Activated naive CD8-positive, alpha-beta T cell treated with anti-CD3 and anti-CD28 coated beads for 36 hours (primary cell): ENCODE results near the gene SLC7A9. TPM values are rescaled to one million over a fixed set of nuclear protein-coding genes. Genes with fewer than 3 reads are reported as not detected.

Source experiments
- DNase-seq: peaks from one replicate; pipeline ENCODE4 v3.0.0; 2021
- H3K27ac Mint-ChIP-seq: one replicate; pipeline ENCODE4 v1.8.0; 2022; ENCODE audit warnings: mild to moderate bottlenecking, moderate library complexity, mixed read lengths
- H3K27me3 Mint-ChIP-seq: one replicate; pipeline ENCODE4 v1.8.0; 2022; ENCODE audit warnings: mild to moderate bottlenecking, mixed read lengths
- H3K36me3 Mint-ChIP-seq: one replicate; pipeline ENCODE4 v1.8.0; 2021; ENCODE audit warnings: mild to moderate bottlenecking, mixed read lengths
- H3K4me1 Mint-ChIP-seq: one replicate; pipeline ENCODE4 v1.8.0; 2021; ENCODE audit warnings: mixed read lengths
- H3K4me3 Mint-ChIP-seq: one replicate; pipeline ENCODE4 v1.8.0; 2022; ENCODE audit warnings: mild to moderate bottlenecking, moderate library complexity, mixed read lengths
- H3K9me3 Mint-ChIP-seq: one replicate; pipeline ENCODE4 v1.8.0; 2022; ENCODE audit warnings: mixed read lengths
- total RNA-seq, 2 experiments: library from RNA; stranded (reverse); gene quantifications; one replicate each; pipeline ENCODE4 v1.2.3, GENCODE V29; 2021

The SLC7A9 gene
- total RNA-seq = not detected

DNA sequence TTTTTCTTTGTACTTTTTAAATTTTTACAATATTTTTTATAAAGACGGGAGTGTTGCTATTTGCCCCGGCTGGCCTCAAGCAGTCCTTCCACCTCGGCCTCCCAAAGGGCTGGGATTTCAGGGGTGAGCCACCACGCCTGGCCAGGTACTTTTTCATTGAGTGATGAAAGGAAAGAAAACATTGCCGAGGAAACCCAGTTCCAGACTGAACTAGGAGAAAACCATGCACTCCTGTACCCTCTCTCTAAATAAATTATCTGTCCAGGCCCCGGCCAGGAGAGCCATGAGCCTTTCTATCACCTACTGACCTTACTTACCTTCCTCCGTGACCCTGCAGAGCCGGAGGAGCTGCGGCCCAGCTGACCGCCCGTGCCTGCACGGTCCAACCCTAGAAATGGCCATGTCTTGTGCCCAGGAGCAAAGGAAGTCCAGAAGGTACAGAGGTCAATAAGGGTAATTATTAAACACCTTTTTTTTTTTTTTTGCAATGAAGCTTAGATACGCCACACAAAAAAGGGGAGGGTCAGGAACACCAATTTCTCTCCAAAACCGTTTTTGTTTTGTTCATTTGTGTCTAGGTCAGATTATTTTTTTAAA is at the start of gene SLC7A9:
SLC7A9 (minus strand) TSS at position 399 of the 597 bp plus-strand sequence. CDS start 1,233 bp downstream, outside the sequence.
- no peaks in the 10 kb centered on the region for H3K27me3 Mint-ChIP-seq
- no peak within 1 kb of the TSS for H3K4me3 Mint-ChIP-seq

DNA sequence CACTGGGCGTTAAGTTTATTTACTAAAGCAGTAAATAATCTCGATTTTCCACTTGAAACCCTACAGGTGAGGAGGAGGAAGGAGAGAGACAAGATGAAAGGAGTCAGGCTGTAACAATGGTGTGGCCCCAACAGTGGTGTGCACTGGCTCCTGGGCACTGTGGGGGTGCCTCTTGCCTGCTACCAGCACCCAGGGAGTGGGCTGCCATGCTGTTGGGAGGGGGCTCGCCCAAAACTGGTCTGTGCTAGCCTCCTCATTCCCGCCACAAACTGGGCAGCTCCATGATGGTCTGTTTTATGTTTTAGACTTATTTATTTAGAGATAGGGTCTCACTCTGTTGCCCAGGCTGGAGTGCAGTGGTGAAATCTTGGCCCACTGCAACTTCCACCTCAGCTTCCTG is 49.8 kb upstream of the SLC7A9 start:
- no peaks in the 10 kb centered on the region for H3K9me3 Mint-ChIP-seq
- no peak overlapping the region for H3K27ac Mint-ChIP-seq
- H3K27me3 Mint-ChIP-seq = no peaks in the 10 kb centered on the region
- peaks cover 6% of the 10 kb centered on the region for H3K36me3 Mint-ChIP-seq
- no peak overlapping the region for H3K4me3 Mint-ChIP-seq
- DNase-seq = no peak
- peaks cover 3% of the 10 kb centered on the region for H3K4me1 Mint-ChIP-seq

More for the DNA sequence above, at the start of gene SLC7A9:
- Mint-ChIP-seq H3K9me3 (no peaks in the 10 kb centered on the region), H3K4me1 (no peaks in the 10 kb centered on the region), H3K27ac (no peak within 1 kb of the TSS), H3K36me3 (no peaks in the 10 kb centered on the region)
- no peak for DNase-seq

DNA sequence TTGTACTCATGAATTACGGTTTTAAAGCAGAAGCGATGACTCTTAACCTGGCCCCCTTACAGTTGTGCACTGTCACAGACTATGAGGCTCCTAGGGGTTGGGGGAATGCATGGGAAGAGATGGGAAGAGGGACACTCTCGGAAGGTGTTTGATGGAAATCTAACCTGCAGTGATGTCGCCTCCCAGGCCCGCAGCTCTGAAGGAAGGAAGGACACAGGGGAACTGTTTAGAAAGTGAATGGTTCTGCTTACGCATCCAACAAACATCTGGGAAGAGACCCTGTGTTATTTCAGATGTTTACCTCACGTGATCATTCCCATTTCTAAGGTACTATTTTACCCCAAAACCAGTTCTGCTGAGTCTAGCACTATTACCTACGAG is 48.0 kb upstream of the SLC7A9 start:
- no peaks in the 10 kb centered on the region for H3K9me3 Mint-ChIP-seq
- peaks cover 3% of the 10 kb centered on the region for H3K36me3 Mint-ChIP-seq
- H3K27ac Mint-ChIP-seq = no peak overlapping the region
- no peak for DNase-seq
- H3K4me1 Mint-ChIP-seq = peaks cover 3% of the 10 kb centered on the region
- no peaks in the 10 kb centered on the region for H3K27me3 Mint-ChIP-seq
- no peak overlapping the region for H3K4me3 Mint-ChIP-seq

DNA sequence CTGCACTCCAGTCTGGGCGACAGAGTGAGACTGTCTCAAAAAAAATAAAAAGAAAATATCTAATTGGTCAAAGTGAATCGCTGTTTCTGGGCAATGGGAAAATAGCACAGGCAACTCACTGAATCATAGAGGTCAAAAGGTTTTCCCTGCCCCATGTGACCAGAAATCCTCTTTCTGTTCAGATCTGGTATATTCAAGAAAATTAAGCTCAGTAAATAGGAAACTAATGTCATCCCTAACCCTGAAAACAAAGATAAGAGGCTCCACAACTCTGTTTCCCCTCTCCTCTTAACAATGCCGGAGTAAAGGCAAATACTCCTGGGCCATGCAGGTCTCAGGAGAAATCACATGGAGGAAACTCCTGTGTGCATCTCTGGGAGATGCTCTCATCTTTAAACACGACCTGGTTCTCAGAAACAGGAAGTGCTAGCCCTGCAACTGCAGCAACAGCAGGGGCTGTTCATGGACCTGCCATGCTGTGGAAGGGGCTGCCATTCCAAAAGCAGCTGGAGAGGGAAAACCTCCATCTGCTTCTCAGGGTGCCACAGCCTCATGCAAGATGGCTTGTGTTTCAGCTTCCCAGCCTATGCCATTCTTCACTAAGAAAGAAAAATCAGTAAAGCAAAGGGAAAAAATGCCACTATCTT is 47.5 kb upstream of the SLC7A9 start:
- Mint-ChIP-seq H3K4me3 (no peak overlapping the region), H3K36me3 (peaks cover 3% of the 10 kb centered on the region), H3K9me3 (no peaks in the 10 kb centered on the region), H3K27me3 (no peaks in the 10 kb centered on the region), H3K27ac (no peak overlapping the region), H3K4me1 (peaks cover 3% of the 10 kb centered on the region)
- no peak for DNase-seq

DNA sequence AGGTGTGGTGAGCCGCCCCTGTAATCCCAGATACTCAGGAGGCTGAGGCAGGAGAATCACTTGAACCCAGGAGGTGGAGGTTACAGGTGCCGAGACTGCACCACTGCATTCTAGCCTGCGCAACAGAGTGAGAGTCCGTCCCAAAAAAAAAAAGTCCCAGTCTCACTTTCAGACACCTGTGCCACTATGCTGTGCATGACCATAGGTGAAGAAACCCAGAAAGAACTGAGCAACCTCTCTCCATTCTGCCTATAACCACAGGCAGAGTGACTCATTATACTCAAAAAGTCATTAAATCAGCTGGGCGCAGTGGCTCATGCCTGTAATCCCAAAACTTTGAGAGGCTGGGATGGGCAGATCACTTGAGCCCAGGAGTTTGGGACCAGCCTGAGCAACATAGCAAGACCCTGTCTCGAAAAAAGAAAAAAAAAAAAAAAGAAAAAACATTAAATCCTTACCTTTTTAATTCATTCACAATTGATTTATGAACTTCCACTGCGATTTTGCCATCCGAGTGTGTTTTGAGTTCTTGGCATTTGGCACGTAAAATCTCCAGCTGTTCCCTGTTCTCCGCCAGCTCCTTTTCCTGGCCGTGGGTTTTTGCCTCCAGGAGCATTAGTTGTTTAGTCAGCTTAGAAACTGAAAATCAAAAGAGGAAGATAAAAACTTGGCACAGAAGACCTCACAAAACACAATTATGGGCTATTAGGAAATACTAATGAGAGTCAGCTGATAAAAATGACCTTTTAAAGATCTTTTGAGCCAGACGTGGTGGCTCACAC is 45.5 kb upstream of the SLC7A9 start:
- Mint-ChIP-seq H3K27me3 (no peaks in the 10 kb centered on the region), H3K36me3 (peaks cover under 1% of the 10 kb centered on the region), H3K4me1 (no peaks in the 10 kb centered on the region), H3K27ac (no peak overlapping the region), H3K4me3 (no peak overlapping the region), H3K9me3 (no peaks in the 10 kb centered on the region)
- no peak for DNase-seq

DNA sequence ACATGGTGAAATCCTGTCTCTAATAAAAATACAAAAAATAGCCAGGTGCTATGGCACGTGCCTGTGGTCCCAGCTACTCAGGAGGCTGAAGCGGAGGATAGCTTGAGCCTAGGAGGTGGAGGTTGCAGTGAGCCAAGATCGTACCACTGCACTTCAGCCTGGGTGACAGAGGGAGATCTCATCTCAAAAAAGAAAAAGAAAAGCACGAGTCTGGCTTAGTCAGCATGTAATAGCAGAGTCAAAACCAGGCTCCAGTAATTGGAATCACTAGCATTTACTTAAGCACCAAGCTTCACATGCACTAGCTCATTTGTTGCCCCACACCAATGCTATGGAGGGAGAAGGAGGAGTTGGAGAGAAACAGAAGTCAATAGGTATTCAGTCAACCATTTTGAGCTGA is 41.9 kb upstream of the SLC7A9 start:
- Mint-ChIP-seq H3K36me3 (peaks cover 19% of the 10 kb centered on the region), H3K27me3 (no peaks in the 10 kb centered on the region), H3K4me1 (no peaks in the 10 kb centered on the region), H3K27ac (no peak overlapping the region), H3K4me3 (no peak overlapping the region), H3K9me3 (peaks cover under 1% of the 10 kb centered on the region)
- DNase-seq = no peak

DNA sequence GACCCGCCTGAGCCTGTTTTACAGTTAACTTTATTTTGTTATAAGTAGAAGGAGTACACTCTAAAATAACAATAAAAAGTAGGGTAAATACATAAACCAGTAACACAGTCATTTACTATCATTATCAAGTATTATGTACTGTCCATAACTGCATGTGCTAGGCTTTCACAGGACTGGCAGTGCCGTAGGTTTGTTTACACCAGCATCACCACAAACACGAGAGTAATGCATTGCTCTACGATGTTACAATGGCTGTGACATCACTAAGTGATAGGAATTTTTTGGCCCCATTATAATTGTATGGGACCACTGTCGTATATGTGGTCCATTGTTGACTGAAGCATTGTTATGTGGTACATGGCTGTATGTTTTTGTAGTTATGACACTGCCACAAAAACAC is 41.3 kb upstream of the SLC7A9 start:
- Mint-ChIP-seq H3K4me1 (no peaks in the 10 kb centered on the region), H3K36me3 (peaks cover 25% of the 10 kb centered on the region), H3K4me3 (no peak overlapping the region), H3K9me3 (peaks cover 5% of the 10 kb centered on the region), H3K27me3 (no peaks in the 10 kb centered on the region), H3K27ac (no peak overlapping the region)
- no peak for DNase-seq

DNA sequence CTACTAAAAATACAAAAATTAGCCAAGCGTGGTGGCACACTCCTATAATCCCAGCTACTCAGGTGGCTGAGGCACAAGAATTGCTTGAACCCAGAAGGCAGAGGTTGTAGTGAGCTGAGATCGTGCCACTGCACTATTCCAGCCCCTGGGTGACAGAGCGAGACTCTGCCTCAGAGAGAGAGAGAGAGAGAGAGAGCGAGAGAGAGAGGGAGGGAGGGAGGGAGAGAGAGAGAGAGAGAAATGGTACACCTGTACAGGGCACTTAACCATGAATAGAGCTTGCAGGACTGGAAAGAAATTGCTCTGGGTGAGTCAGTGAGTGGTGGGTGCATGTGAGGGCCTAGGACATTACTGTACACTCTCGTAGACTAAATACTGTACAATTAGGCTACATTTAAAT is 40.5 kb upstream of the SLC7A9 start:
- Mint-ChIP-seq H3K4me3 (no peak overlapping the region), H3K36me3 (peaks cover 26% of the 10 kb centered on the region), H3K9me3 (peaks cover 8% of the 10 kb centered on the region), H3K27me3 (no peaks in the 10 kb centered on the region), H3K4me1 (no peaks in the 10 kb centered on the region), H3K27ac (no peak overlapping the region)
- DNase-seq = no peak

DNA sequence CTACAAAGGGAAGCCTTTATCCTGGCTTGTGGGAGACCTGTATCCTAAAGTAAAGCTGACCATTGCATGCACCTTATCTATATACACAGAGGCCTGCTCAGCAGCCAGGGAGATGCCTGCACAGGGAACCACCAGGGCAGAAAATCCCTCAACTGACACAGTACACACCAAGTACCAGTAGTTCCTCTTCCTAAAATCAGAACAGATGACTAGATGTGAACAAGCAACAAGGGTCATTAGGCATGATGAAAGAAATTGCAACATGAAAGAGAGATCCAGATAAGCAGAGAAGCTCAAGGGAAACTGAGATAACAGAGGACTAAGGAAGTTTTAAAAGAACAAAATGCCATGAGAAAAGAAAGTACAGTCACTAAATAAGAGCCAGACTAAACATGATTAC is 39.7 kb upstream of the SLC7A9 start:
- peaks cover 8% of the 10 kb centered on the region for H3K9me3 Mint-ChIP-seq
- no peak overlapping the region for H3K27ac Mint-ChIP-seq
- peaks cover 28% of the 10 kb centered on the region for H3K36me3 Mint-ChIP-seq
- no peaks in the 10 kb centered on the region for H3K4me1 Mint-ChIP-seq
- DNase-seq = no peak
- H3K27me3 Mint-ChIP-seq = no peaks in the 10 kb centered on the region
- no peak overlapping the region for H3K4me3 Mint-ChIP-seq

DNA sequence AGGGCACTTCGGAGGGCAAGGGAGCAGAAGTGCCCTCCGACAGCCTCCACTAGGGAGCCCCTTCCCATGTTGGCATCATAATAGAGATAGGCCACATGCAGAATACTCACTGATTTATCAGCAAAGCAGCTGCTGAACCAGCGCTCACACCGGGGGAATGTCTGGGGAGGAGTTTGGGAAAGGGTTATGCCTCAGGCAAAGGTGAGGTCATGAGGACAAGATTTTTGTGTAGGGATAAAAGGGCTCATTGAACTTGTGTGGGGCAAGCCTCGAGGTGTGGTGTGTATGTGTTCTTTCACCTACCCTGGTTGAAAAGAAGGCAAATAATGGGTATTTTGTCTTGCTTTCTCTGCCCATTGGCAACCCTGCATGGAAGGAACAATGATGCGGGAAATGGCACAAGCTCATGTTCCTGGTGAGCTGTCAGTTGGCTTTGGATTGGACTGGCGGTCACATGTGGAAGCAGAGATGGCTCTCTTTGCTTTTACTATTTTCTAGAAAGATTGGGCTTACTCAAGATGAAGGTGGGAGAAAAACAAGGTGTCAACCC is 39.1 kb upstream of the SLC7A9 start:
- H3K4me3 Mint-ChIP-seq = no peak overlapping the region
- H3K4me1 Mint-ChIP-seq = no peaks in the 10 kb centered on the region
- H3K36me3 Mint-ChIP-seq = peaks cover 29% of the 10 kb centered on the region
- H3K27ac Mint-ChIP-seq = no peak overlapping the region
- no peaks in the 10 kb centered on the region for H3K27me3 Mint-ChIP-seq
- no peak for DNase-seq
- H3K9me3 Mint-ChIP-seq = peaks cover 8% of the 10 kb centered on the region

DNA sequence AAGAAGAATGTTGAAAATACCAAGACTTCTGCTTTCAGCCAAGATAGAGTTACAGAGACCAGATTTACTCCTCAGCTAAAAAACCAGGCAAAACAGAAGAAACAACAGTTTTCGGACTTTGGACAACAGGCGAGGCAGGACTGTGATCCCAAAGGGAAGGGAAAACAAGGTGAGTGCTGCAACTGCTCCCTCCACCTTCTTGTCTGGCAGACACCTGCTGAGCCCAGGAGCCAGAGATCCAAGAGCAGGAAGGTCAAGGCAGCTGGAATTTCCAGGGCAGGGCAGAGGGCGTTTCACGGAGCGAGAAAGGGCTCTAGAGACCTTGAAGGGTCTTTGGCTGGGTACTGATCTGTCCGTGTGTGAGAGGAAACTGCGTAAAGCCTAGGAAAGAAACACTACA is 32.9 kb upstream of the SLC7A9 start:
- no peak overlapping the region for H3K27ac Mint-ChIP-seq
- peaks cover 31% of the 10 kb centered on the region for H3K36me3 Mint-ChIP-seq

DNA sequence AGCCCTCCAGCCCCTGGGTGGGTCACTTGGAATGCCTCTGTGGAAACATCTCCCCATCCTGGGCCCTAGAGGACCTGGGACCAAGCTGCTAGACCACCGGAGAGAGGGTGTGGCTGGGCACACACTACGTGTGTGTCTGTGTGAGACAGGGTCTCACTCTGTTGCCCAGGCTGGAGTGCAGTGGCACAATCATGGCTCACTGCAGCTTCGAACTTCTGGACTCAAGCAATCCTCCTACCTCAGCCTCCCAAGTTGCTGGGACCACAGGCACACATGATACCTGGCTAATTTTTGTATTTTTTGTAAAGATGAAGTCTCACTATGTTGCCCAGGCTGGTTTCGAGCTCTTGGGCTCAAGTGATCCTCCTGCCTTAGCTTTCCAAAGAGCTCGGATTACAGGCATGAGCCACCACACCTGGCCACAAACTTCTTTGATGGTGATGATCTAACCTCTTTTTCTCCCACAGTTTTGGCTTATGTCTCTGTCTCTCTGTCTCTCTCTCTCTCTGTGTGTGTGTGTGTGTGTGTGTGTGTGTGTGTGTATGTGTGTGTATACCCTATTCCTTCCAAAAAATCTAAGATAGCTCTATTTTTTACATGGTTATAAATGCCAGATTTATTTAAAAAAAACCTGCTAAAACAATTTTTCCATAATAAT is 32.1 kb upstream of the SLC7A9 start:
- no peak for DNase-seq
- H3K4me1 Mint-ChIP-seq = no peaks in the 10 kb centered on the region
- no peak overlapping the region for H3K4me3 Mint-ChIP-seq
- peaks cover 33% of the 10 kb centered on the region for H3K36me3 Mint-ChIP-seq
- H3K9me3 Mint-ChIP-seq = peaks cover 8% of the 10 kb centered on the region
- no peaks in the 10 kb centered on the region for H3K27me3 Mint-ChIP-seq
- H3K27ac Mint-ChIP-seq = no peak overlapping the region

More for the DNA sequence above, 32.9 kb upstream of the SLC7A9 start:
- Mint-ChIP-seq H3K4me3 (no peak overlapping the region), H3K9me3 (peaks cover 8% of the 10 kb centered on the region), H3K27me3 (no peaks in the 10 kb centered on the region), H3K4me1 (no peaks in the 10 kb centered on the region)
- no peak for DNase-seq

DNA sequence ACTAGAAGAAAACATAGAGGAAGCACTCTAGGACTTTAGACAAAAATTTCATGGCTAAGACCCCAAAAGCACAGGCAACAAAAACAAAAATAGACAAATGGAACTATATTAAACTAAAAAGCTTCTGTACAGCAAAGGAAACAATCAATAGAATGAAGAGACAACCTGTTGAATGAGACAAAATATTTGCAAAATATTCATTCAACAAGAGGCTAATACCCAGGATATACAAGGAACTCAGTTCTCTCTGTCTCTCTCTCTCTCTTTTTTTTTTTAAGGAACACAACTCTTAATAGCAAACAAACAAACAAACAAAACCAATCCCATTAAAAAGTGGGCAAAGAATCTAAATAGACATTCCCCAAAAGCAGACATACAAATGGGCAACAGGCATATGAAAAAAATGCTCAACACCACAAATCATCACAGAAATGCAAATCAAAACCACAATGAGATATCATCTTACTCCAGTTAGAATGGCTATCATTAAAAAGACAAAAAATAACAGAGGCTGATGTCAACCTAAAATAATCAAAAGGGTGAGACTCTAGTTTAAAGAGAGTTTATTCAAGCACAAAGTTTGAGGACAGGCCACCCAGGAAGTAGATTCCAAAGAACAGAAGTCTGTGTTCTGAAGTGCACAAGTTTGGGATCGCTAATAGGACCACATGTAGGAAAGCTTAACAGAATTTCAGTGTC is 27.1 kb upstream of the SLC7A9 start:
- Mint-ChIP-seq H3K27ac (no peak overlapping the region), H3K4me1 (peaks cover 5% of the 10 kb centered on the region), H3K9me3 (peaks cover 17% of the 10 kb centered on the region), H3K36me3 (peaks cover 57% of the 10 kb centered on the region), H3K4me3 (no peak overlapping the region), H3K27me3 (no peaks in the 10 kb centered on the region)
- no peak for DNase-seq

DNA sequence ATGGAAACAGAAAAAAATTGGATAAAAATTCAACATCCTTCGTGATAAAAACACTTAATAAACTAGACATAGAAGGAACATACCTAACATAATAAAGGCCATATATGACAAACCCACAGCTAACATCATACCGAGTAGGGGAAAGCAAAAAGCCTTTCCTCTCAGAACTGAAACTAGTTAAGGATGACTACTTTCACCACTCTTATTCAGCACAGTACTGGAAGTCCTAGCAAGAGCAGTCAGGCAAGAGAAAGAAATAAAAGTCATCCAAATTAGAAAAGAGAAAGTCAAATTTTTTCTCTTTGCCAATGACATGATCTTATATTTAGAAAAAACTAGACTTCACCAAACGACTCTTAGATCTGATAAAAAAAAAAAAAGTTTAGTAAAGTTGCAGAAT is 25.8 kb upstream of the SLC7A9 start:
- Mint-ChIP-seq H3K9me3 (peaks cover 22% of the 10 kb centered on the region), H3K4me1 (peaks cover 5% of the 10 kb centered on the region), H3K27me3 (no peaks in the 10 kb centered on the region), H3K4me3 (no peak overlapping the region), H3K27ac (no peak overlapping the region), H3K36me3 (peaks cover 63% of the 10 kb centered on the region)
- DNase-seq = no peak
